IPS-11a (cell line): ENCODE data around the gene ANGPTL1.

Source experiments
- H3K4me3 ChIP-seq: one replicate; pipeline ENCODE4 v1.5.1; 2013; ENCODE audit warnings: low read depth, low read length, control low read depth

ANGPTL1 gene, protein sequence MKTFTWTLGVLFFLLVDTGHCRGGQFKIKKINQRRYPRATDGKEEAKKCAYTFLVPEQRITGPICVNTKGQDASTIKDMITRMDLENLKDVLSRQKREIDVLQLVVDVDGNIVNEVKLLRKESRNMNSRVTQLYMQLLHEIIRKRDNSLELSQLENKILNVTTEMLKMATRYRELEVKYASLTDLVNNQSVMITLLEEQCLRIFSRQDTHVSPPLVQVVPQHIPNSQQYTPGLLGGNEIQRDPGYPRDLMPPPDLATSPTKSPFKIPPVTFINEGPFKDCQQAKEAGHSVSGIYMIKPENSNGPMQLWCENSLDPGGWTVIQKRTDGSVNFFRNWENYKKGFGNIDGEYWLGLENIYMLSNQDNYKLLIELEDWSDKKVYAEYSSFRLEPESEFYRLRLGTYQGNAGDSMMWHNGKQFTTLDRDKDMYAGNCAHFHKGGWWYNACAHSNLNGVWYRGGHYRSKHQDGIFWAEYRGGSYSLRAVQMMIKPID

DNA sequence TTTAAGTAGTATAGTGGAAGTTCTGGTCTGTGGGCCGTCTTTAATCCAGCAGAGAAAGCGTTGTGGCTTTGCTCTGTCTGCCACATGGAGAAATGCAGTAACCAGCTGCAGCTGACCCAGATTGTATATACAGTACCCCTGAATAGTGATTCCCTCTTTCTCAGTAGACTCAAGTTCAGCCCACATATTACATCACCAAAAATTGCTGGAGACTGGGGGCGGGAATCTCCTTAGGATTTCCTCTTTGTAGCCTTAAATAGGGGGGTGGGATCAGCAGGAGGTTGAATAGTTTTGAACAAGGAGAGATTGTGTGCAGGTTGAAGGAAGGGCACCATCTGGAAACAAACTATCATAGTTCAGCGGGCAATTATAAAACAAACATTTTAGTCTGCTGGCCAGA is at the start of gene ANGPTL1:
TSS of gene ANGPTL1 (minus strand) at position 134 of the 400 bp plus-strand sequence. CDS start 5,301 bp downstream, outside the sequence.
- H3K4me3 ChIP-seq: no peak within 1 kb of the TSS

DNA sequence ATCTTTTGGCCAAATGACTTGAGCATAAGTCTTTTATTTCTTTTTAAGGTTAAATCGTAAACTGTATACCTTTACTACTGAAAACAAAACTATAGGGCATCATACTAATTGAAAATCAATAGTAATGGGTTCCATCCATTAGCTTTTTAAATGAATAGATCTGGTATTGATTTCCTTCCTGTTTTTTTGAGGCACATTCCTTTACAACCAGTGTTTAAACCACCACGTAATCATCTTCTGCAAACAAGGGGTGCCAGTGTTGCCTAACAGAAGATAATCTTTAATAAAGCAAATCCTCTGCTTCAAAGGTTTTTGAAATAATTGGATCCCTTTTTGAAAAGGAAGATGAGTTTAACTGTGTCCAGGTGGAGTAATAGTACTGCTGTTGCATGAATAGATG is 48.7 kb upstream of the ANGPTL1 start:
- H3K4me3 ChIP-seq: no peak overlapping the region

DNA sequence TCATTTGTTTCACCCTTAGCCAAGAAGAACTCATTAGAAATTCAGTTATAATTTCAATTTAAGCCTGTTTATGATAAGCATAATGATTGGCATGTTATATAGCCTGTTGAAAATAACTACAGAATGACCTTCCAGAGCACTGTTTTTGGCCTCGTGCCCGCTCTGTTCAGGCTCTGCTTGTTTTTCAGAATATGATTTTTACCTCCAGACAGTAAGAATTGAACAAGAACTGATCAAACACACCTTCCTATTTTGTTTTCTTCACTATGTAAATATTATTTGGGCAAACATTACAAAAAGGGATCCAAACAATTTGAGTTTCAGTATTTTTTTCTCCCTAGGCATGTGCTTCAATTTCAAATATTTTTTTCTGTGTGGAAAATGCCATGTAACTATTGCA is 48.1 kb upstream of the ANGPTL1 start:
- H3K4me3 ChIP-seq: no peak overlapping the region

DNA sequence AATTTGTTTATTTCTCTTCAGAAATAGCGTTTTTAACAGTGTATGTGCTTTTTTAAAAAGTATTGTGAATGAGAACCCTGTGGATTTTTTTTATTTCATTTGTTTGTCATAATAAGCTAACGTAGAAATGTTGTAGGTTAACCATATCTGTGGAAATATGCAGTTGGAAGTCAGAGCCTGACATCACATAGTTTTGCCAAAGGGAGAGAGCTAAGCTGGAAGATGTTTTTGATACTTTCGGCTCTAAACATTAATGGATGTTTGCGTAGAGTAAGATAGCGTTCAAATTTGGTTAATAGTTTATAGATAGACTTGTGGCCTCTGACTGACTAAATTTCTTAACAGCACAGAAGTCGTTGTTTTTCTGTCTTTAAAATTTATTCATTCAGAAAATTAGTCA is 47.4 kb upstream of the ANGPTL1 start:
- no peak overlapping the region for H3K4me3 ChIP-seq

DNA sequence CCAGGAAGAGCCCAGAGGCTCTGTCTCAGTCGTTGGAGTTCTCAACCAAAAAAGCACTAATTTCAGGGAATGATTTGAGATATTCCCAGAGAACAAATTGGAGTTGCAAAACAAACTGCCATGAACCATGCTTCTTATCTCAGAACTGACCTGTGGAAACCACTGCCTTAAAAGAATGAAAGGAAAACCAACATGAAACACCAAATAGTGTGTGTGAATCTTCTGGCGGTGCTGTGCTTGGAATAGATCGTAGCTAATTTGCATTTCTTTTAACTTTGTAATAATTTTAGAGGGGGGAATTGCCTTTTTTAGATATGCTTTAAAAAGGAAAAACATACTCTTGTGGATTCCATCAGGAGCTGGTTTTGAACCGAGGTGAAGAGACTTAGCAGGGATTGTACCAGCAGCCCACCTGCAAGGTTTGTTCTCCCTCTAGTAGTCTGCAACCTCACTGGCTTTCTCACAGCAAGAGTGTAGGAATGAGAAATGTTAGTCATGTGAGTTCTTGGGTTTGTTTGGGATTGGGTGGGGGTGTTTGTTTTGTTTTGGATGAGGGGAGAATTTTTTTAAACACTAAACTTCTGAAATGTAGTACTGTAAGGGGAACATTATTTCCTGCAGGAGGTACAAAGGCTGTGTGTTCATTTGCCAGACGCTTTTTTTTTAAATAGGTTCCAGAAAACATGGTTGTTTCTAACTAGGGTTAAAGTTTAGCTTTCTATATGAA is 45.7 kb upstream of the ANGPTL1 start:
- no peak overlapping the region for H3K4me3 ChIP-seq

DNA sequence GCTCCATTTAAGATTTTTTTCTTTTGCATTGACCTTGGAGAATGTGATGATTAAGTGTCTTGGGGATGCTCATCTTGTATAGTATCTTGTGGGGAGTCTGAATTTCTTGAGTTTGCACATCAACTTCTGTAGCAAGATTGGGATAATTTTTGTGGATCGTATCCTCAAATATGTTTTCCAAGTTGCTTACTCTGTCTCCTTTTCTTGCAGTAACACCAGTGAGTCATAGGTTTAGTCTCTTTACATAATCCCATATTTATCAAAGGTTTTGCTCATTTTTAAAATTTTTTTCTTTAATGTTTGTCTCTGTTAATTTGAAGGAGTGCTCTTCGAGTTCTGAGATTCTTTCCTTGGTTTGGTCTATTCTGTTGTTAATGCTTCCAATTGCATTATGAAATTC is 41.7 kb upstream of the ANGPTL1 start:
- no peak overlapping the region for H3K4me3 ChIP-seq

DNA sequence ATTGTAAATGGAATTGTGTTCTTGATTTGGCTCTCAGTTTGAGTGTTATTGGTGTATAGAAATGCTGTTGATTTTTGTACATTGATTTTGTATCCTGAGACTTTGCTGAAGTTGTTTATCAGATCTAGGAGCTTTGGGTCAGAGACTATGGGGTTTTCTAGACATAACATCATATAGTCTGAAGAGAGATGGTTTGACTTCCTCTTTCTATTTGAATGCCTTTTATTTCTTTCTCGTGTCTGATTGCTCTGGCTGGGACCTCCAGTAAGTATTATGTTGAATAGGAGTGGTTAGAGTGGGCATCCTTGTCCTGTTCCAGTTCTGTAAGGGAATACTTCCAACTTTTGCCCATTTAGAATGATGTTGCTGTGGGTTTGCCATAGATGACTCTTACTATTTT is 39.1 kb upstream of the ANGPTL1 start:
- H3K4me3 ChIP-seq: no peak overlapping the region

DNA sequence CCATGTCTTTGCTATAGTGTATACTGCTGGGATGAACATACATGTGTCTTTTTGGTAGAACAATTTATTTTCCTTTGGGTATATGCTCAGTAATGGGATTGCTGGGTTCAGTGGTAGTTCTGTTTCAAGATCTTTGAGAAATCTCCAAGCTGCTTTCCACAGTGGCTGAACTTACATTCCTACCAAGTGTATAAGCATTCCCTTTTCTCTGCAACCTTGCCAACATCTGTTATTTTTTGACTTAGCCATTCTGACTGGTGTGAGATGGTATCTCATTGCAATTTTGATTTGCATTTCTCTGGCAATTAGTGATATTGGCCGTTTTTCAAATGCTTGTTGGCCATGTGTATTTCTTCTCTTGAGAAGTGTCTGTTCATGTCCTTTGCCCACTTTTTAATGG is 37.5 kb upstream of the ANGPTL1 start:
- no peak overlapping the region for H3K4me3 ChIP-seq

DNA sequence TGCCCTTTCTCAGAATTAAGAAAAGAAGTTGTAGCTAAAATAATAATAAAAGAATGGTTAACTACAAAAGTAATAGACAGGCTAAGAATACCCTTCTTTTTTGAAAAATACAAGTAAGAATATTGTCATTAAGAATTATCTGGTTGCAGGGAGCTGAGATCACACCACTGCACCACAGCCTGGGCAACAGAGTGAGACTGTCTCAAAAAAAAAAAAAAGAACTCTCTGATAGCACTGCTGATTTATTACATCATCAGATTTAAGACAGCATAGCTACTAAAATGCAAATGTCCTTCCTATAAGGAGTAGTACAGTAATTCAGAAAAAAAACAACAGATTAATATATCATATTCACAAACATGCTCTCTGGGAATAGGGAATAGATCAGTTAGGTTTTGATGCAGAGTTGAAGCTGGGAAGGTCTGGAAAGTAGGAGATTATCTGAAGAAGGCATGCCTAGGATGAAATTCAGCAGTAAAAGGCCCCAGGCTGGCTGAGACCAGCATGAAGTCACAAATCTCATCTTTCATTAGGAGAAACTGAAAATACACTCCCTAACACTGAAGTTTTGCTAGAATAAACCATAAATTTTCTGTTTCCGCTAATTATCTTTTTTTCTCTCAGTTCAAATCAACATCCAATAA is 30.7 kb upstream of the ANGPTL1 start:
- H3K4me3 ChIP-seq: no peak overlapping the region

DNA sequence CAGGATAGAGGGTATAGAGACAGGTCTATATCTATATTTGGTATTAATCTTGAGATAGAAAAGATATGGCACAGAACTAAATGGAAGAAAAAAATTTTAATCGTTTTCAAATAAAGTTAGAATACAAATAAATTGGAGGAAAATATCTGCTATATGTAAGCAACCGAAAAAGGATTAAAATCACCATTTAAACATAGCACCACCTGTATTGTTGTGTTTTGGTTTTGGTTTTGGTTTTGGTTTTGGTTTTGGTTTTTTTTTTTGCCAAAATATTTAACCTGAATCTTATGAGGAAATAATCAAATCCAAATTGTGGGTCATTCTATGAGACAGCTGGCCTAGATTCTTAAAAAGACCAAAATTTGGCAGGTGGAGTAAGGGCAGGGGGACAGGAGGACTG is 28.5 kb upstream of the ANGPTL1 start:
- no peak overlapping the region for H3K4me3 ChIP-seq

DNA sequence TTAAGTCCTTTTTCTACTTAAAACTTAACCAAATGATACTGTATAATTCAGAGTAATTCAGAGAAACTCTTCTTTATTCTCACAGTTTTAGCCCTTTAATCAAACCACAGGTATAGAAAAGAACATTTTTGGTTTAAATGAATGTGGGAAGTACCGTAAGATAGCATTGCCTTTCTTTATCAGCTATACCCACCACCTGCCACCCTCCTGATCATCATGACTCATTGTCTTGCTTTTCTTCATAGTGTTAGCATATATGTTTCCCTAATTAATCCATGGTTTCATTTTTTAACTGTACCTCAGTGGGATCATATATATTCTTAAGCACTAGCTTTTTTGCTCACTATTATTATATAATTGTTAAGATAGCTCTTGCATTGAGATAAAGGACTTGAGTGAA is 27.5 kb upstream of the ANGPTL1 start:
- H3K4me3 ChIP-seq: no peak overlapping the region

DNA sequence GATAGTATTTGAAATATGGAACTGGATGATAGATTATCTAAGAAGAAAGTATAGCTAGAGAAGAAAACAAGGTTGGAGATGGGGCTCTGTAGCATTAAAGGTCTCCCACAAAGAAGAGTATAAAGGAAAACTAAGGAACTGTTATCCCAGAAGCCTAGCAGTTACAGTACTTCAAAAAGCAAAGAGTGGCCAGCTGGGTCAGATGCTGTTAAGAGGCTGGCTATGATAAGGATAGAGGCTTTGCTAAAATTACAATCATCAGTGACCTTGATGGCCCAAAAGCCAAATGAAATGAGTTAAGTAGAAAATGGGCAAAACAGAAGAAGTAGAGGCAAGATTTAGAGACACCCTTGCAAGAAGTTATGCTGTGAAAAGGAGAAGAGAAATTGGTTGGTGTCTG is 25.1 kb upstream of the ANGPTL1 start:
- no peak overlapping the region for H3K4me3 ChIP-seq

DNA sequence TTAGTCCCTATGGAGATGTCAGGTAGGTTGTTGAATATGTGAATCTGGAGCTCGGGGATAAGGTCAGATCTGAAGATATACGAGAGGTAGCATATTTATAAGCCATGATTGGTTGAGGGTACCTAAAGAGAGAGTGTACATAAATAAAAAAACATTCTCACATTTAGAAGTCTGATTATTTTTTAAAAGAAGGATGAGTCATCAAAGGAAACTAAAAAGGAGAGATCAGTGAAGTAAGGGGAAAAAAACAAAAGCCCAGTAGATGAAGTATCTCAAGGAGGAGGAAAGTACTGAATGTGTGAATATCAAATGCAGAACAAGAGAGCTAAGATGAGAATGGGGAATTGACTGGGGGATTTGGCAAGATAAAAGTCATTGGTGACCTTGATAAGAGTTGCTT is 15.7 kb upstream of the ANGPTL1 start:
- no peak overlapping the region for H3K4me3 ChIP-seq

DNA sequence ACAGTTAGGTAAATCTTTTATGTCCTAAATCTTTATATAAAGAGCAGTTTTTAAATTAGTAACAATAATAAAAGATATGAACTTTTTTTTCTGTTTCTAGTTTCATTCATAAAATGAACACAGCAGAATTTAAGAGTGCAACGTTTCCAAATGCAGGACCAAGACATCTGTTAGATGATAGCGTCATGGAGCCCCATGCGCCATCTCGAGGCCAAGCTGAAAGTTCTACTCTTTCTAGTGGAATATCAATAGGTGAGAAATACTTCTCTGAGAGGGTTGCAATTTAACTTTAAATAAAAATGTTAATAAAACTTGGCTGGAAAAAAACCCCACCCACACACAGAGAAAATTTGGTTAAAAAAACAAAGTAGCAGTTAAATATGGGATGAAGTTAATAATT is 15.0 kb upstream of the ANGPTL1 start:
- H3K4me3 ChIP-seq: no peak overlapping the region

DNA sequence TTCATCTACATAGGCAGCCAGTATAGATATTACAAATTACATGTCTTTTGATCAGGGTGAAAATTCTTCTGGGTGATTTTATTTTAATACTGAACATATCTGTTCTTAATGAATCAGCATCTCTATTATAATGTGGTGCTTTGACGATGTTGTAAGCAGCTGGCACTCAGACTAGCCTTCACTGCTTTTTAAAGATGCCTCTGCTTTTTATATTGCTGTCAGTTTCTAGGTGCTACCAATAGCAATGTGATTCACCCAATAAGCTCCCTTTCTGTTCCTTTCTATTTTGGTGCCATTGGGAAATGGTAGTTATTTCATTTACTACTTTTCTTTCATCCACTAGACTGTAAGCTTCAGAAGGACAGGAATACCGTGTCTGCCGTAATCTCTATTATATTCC is 11.1 kb upstream of the ANGPTL1 start:
- no peak overlapping the region for H3K4me3 ChIP-seq

DNA sequence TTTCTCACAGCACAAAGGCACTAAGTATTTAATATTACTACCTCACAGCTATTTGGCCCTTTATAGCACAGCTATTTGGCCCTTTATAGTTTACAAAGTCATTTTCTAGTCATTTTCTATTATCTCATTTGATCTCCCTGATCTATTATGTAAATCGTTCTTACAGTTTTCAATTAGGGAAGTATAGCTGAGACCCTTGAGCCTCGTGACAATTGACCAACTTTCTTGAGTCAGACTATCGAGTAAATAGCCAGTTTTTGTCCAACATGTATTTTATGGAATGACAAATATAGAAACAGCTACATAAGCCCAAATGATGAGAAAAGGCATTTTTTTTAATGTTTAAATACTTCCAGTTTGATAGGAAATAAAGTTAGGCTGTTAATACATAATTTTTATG is 7.0 kb upstream of the ANGPTL1 start:
- H3K4me3 ChIP-seq: no peak overlapping the region

DNA sequence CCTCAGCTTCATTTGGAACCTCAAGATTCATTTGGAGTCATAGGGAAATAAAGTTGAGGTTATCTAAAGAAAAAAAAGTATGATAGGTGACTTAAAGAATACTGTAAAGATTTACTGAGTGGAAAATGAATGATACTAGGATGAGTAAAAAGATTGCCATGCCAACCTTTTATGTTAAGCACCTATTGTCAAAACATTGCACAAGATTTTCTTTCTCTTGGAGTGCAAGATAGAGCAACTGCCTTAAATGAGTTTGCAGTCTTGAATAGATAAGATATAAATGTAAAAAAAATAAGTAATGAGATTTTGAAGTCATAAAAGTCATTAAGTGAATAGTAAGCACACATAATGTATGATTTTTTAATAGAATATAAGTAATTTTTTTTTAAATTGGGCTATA is 5.1 kb upstream of the ANGPTL1 start:
- H3K4me3 ChIP-seq: no peak overlapping the region

DNA sequence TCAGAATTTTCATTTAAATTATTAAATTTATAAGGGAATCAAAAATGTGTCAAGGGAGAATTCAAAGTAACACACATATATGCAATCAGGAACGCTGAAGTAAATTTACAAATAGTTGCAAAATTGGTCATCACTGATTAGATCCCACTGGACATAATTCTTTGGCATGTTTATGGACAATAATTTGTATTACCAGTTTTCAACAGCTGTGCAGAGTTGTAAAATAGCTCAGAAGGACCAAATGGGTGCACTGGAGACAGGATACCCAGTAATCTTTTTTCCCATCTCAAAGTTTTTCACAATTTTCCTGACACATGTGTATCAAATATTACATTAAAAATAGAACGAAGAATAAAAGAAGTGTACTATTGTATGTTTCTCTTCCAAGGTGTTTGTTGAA is 4.1 kb upstream of the ANGPTL1 start:
- H3K4me3 ChIP-seq: no peak overlapping the region

DNA sequence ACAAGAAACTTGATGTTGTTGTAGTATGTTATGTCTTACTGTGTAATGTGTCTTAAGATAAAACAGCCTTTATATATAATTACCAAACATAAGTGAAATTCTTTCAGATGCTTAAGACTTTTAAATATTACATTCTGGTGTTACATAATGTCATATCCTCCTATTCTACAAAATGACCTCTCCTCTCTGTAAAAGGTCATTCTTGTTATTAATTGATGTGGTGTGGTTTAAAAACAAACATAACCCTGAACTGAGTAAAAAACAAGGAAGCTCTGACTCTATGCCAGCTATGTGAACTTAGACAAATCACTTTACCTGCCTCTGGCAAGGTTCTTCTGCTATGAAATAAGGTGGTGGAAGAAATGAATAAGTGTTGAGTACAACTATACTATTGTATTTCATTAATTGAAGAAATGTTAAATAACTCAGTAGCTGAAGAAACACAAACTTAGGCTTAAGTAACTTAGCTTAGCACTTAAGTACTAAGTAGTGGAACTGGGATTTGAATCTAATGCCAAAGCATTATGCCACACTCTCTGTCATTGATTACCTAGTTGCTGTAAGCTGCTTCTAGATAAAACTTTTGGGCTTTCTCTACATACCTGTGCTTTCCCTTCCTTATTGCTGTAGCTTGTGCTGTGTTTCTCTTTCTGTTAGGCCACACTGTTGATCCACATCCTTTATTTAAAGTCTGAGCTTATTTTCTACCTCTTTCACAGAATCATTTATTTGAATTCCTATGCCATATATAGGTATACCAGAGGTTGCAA is 859 bp upstream of the ANGPTL1 start:
- no peak overlapping the region for H3K4me3 ChIP-seq

DNA sequence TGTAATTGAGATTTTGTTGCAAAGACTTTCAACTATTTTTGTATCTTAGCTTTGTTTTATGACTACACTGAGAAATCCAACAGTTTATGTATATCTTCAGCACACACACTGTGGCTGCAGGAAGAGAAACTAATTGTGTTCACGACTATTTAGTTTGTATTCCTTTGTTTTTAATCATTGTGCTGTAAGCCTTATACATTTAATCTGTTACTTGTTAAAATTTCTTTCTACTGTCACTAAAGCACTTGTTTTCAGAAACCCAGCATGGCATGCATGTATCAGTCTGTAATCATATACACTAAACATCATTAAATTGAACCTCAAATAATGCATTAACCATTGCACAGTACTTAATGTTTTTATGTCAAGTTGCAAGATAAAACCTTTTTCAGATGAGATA is 656 bp downstream of the ANGPTL1 start:
- H3K4me3 ChIP-seq: no peak overlapping the region

DNA sequence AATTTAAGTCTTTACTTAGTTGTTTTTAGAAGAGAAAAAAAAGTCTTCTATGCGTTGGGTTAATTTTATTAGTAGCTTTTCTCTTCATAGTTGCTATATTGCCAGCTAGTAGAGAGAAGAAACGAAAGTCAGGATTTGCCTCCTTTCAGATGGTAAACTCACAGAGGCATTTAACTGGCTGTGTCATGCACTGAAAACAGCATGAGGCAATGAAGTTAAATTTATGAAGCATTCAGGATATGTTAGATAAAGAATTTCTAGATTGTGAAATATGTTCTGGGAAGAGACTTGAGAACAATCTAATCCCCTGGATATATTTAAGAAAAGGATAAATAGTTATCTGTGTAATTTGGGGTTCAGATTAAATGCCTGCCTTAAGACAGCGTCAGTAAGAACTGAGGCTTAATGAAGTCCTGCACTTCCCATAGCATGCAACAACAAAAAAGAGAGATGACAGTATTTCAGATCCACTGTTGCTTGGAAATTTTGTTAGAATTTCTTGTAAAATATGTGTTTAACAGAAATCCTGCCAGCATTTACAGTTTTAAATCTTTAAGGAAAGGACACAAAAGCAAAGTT is 1.7 kb downstream of the ANGPTL1 start:
- no peak overlapping the region for H3K4me3 ChIP-seq
